ENCODE measurements around the gene SUGCT.

Gene SUGCT

GRCh38 chr7:40526951-40527715 is 392.3 kb downstream of the SUGCT start:
- DNase-seq (ENCODE audit: low spot score) = no peak

GRCh38 chr7:40527723-40528122 is 392.9 kb downstream of the SUGCT start:
- no peak for DNase-seq (ENCODE audit: low spot score)

- no peak for DNase-seq (ENCODE audit: low spot score)
Measured at GRCh38 chr7:40530292-40530691, 395.5 kb downstream of the SUGCT start.

GRCh38 chr7:40531956-40532355 is 397.2 kb downstream of the SUGCT start:
- DNase-seq (ENCODE audit: low spot score) = no peak

GRCh38 chr7:40535678-40536077 is 400.9 kb downstream of the SUGCT start:
- no peak for DNase-seq (ENCODE audit: low spot score)

- DNase-seq (ENCODE audit: low spot score) = no peak
Measured at GRCh38 chr7:40536421-40536820, 401.6 kb downstream of the SUGCT start.

GRCh38 chr7:40538281-40538680 is 403.5 kb downstream of the SUGCT start:
- DNase-seq (ENCODE audit: low spot score) = no peak

GRCh38 chr7:40541336-40541735 is 406.5 kb downstream of the SUGCT start:
- DNase-seq (ENCODE audit: low spot score) = no peak

- DNase-seq (ENCODE audit: low spot score) = no peak
Measured at GRCh38 chr7:40542982-40543741, 408.4 kb downstream of the SUGCT start.

GRCh38 chr7:40544221-40544723 is 409.5 kb downstream of the SUGCT start:
- no peak for DNase-seq (ENCODE audit: low spot score)

GRCh38 chr7:40544871-40545303 is 410.1 kb downstream of the SUGCT start:
- DNase-seq (ENCODE audit: low spot score) = no peak

- no peak for DNase-seq (ENCODE audit: low spot score)
Measured at GRCh38 chr7:40545739-40546138, 410.9 kb downstream of the SUGCT start.

- DNase-seq (ENCODE audit: low spot score) = no peak
Measured at GRCh38 chr7:40546616-40547501, 412.1 kb downstream of the SUGCT start.

- no peak for DNase-seq (ENCODE audit: low spot score)
Measured at GRCh38 chr7:40549372-40550039, 414.7 kb downstream of the SUGCT start.

- DNase-seq (ENCODE audit: low spot score) = no peak
Measured at GRCh38 chr7:40551685-40552576, 417.1 kb downstream of the SUGCT start.

GRCh38 chr7:40560672-40561071 is 425.9 kb downstream of the SUGCT start:
- no peak for DNase-seq (ENCODE audit: low spot score)

GRCh38 chr7:40566879-40567278 is 432.1 kb downstream of the SUGCT start:
- DNase-seq (ENCODE audit: low spot score) = no peak

- no peak for DNase-seq (ENCODE audit: low spot score)
Measured at GRCh38 chr7:40569326-40569725, 434.5 kb downstream of the SUGCT start.

- no peak for DNase-seq (ENCODE audit: low spot score)
Measured at GRCh38 chr7:40570223-40570622, 435.4 kb downstream of the SUGCT start.

- no peak for DNase-seq (ENCODE audit: low spot score)
Measured at GRCh38 chr7:40571796-40572195, 437.0 kb downstream of the SUGCT start.

Measured in SW480 (cell line).